HEK293 (cell line): ENCODE results near the gene KLHL17.

Experiments
- CTCF ChIP-seq: fragments of 450-650 bp; formaldehyde crosslinking; IDR thresholded peaks from 2 replicates; pipeline ENCODE4 v1.5.1; 2016; ENCODE audit warnings: missing biosample characterization, missing genetic modification characterization
- FEZF1 ChIP-seq: fragments of 450-650 bp; formaldehyde crosslinking; IDR thresholded peaks from 2 replicates; pipeline ENCODE4 v1.5.1; 2016; ENCODE audit warnings: missing biosample characterization, missing genetic modification characterization
- GLIS1 ChIP-seq: fragments of 450-650 bp; formaldehyde crosslinking; IDR thresholded peaks from 2 replicates; pipeline ENCODE4 v1.5.1; 2016; ENCODE audit warnings: missing biosample characterization, missing genetic modification characterization
- HIC1 ChIP-seq: fragments of 450-650 bp; formaldehyde crosslinking; IDR thresholded peaks from 2 replicates; pipeline ENCODE4 v1.5.1; 2016; ENCODE audit warnings: missing biosample characterization, missing genetic modification characterization
- HOXD13 ChIP-seq: sonication (generic); formaldehyde crosslinking; IDR thresholded peaks from 2 replicates; pipeline ENCODE4 v1.8.0; 2022; ENCODE audit warnings: missing genetic modification reagents, borderline replicate concordance
- IKZF3 ChIP-seq: fragments of 450-650 bp; IDR thresholded peaks from 2 replicates; pipeline ENCODE4 v1.5.0; 2018; ENCODE audit warnings: missing biosample characterization, mild to moderate bottlenecking, missing genetic modification characterization, moderate library complexity
- KLF1 ChIP-seq: fragments of 450-650 bp; formaldehyde crosslinking; IDR thresholded peaks from 2 replicates; pipeline ENCODE4 v1.5.1; 2016; ENCODE audit warnings: missing biosample characterization, missing genetic modification characterization
- KLF16 ChIP-seq: fragments of 450-650 bp; formaldehyde crosslinking; IDR thresholded peaks from 2 replicates; pipeline ENCODE4 v1.5.1; 2017; ENCODE audit warnings: missing biosample characterization, missing genetic modification characterization
- PBX3 ChIP-seq: sonication (generic); formaldehyde crosslinking; IDR thresholded peaks from 2 replicates; pipeline ENCODE4 v1.8.1; 2022; ENCODE audit warnings: mild to moderate bottlenecking, moderate library complexity, missing genetic modification reagents
- PRDM1 ChIP-seq: fragments of 450-650 bp; formaldehyde crosslinking; IDR thresholded peaks from 2 replicates; pipeline ENCODE4; 2016; ENCODE audit warnings: missing biosample characterization, missing genetic modification characterization
- ZBTB11 ChIP-seq: fragments of 450-650 bp; formaldehyde crosslinking; conservative IDR thresholded peaks from 2 replicates; pipeline ENCODE4 v1.5.1; 2016; ENCODE audit warnings: low read depth, missing biosample characterization, missing genetic modification characterization
- ZNF16 ChIP-seq: fragments of 450-650 bp; formaldehyde crosslinking; IDR thresholded peaks from 2 replicates; pipeline ENCODE4 v1.5.1; 2016; ENCODE audit warnings: low read depth, missing biosample characterization, missing genetic modification characterization
- ZNF175 ChIP-seq: fragments of 450-650 bp; formaldehyde crosslinking; IDR thresholded peaks from 2 replicates; pipeline ENCODE4 v1.5.1; 2016; ENCODE audit warnings: missing biosample characterization, missing genetic modification characterization
- ZNF18 ChIP-seq: fragments of 450-650 bp; formaldehyde crosslinking; IDR thresholded peaks from 2 replicates; pipeline ENCODE4 v1.5.1; 2016; ENCODE audit warnings: missing biosample characterization, missing genetic modification characterization
- ZNF2 ChIP-seq: fragments of 450-650 bp; formaldehyde crosslinking; IDR thresholded peaks from 2 replicates; pipeline ENCODE4 v1.5.1; 2016; ENCODE audit warnings: missing biosample characterization, missing genetic modification characterization
- ZNF26 ChIP-seq: fragments of 450-650 bp; formaldehyde crosslinking; IDR thresholded peaks from 2 replicates; pipeline ENCODE4 v1.5.1; 2016; ENCODE audit warnings: missing biosample characterization, missing genetic modification characterization
- ZNF341 ChIP-seq: fragments of 450-650 bp; formaldehyde crosslinking; IDR thresholded peaks from 2 replicates; pipeline ENCODE4; 2016; ENCODE audit warnings: low read depth, missing biosample characterization, missing genetic modification characterization
- ZNF362 ChIP-seq: fragments of 450-650 bp; formaldehyde crosslinking; IDR thresholded peaks from 2 replicates; pipeline ENCODE4 v1.5.1; 2016; ENCODE audit warnings: missing biosample characterization, missing genetic modification characterization
- ZNF501 ChIP-seq: fragments of 450-650 bp; formaldehyde crosslinking; IDR thresholded peaks from 2 replicates; pipeline ENCODE4 v1.5.1; 2016; ENCODE audit warnings: missing biosample characterization, missing genetic modification characterization
- ZNF514 ChIP-seq: fragments of 450-650 bp; formaldehyde crosslinking; IDR thresholded peaks from 2 replicates; pipeline ENCODE4 v1.5.1; 2016; ENCODE audit warnings: missing biosample characterization, missing genetic modification characterization
- ZNF549 ChIP-seq: fragments of 450-650 bp; IDR thresholded peaks from 2 replicates; pipeline ENCODE4 v1.5.1; 2018; ENCODE audit warnings: missing biosample characterization, missing genetic modification characterization, mild to moderate bottlenecking, inconsistent platforms, moderate library complexity
- ZNF571 ChIP-seq: fragments of 450-650 bp; formaldehyde crosslinking; IDR thresholded peaks from 2 replicates; pipeline ENCODE4 v1.5.0; 2017; ENCODE audit warnings: missing biosample characterization, missing genetic modification characterization
- ZNF768 ChIP-seq: fragments of 450-650 bp; formaldehyde crosslinking; IDR thresholded peaks from 2 replicates; pipeline ENCODE4 v1.5.1; 2018; ENCODE audit warnings: missing biosample characterization, mild to moderate bottlenecking, missing genetic modification characterization
- ZSCAN18 ChIP-seq: fragments of 450-650 bp; formaldehyde crosslinking; IDR thresholded peaks from 2 replicates; pipeline ENCODE4 v1.5.1; 2016; ENCODE audit warnings: missing biosample characterization, missing genetic modification characterization

KLHL17 gene

GRCh38 chr1:925561-926421 is 34.6 kb upstream of the KLHL17 start (continued):
- TF ChIP-seq KLF1 (tag by site-specific recombination) (peak; percentile 96), PBX3 (CRISPR knock-in tag) (no peak), ZNF514 (tag by site-specific recombination) (no peak), ZNF175 (no peak), ZNF16 (tag by site-specific recombination) (no peak), ZNF571 (tag by site-specific recombination) (no peak), HIC1 (tag by site-specific recombination) (peak; percentile 44; the same call in 1 of the 2 replicates), GLIS1 (tag by site-specific recombination) (peak; percentile 53; the same call in 1 of the 2 replicates), ZNF549 (tag by site-specific recombination) (no peak), PRDM1 (tag by site-specific recombination) (no peak), ZNF26 (tag by site-specific recombination) (no peak), ZNF501 (tag by site-specific recombination) (peak; percentile 33; the same call in 1 of the 2 replicates), ZNF18 (tag by site-specific recombination) (no peak), IKZF3 (tag by site-specific recombination) (peak; percentile 86), ZNF341 (tag by site-specific recombination) (peak; percentile 27), ZBTB11 (0 out of 2 replicates have a peak, but pooled peaks have one; percentile 33), ZNF768 (tag by site-specific recombination) (no peak), ZSCAN18 (tag by site-specific recombination) (no peak), HOXD13 (CRISPR knock-in tag) (no peak), KLF16 (tag by site-specific recombination) (peak; percentile 54; the same call in 1 of the 2 replicates), FEZF1 (no peak), CTCF (tag by site-specific recombination) (peak; percentile 89), ZNF2 (tag by site-specific recombination) (0 out of 2 replicates have a peak, but pooled peaks have one; percentile 33), ZNF362 (tag by site-specific recombination) (no peak)
